Measurements from ENCODE around the gene C11orf16. TPM values are rescaled to one million over a fixed set of nuclear protein-coding genes. Genes with fewer than 3 reads are reported as not detected.

Gene C11orf16
- total RNA-seq, 2 experiments from 2014 or later = not detected

Other genes with a start within 250 kb of the C11orf16 start
- 10 to 100 TPM; 29.8 to 34.9 TPM for gene AKIP1, start 21.8 kb downstream of the C11orf16 start, total RNA-seq
- not detected for gene ASCL3, start 10.1 kb upstream of the C11orf16 start, total RNA-seq
- gene TMEM9B, start 31.5 kb upstream of the C11orf16 start, total RNA-seq = 10 to 100 TPM; 22.9 to 30.1 TPM
- gene NRIP3, start 71.1 kb upstream of the C11orf16 start, total RNA-seq = 1 to 10 TPM in 1 of 2 experiments, under 1 TPM in 1; 0.91 to 2.1 TPM
- not detected for gene SCUBE2, start 158.7 kb upstream of the C11orf16 start, total RNA-seq